NCI-H2196 treated with DMSO at 0.1 percent for 48 hours (cell line): ENCODE data around the gene KIF21B.
"Not testable (repeated sequence)": the region's sequence is repeated elsewhere in the genome, so short reads cannot be mapped to it uniquely, and the experiment has no call there.

ENCODE experiments used
- DNase-seq: peaks from one replicate; lab custom pipeline; 2025; ENCODE audit not compliant: unreplicated experiment; lab: John Stamatoyannopoulos, UW

KIF21B gene

GRCh38 chr1:200972985-200973742 lies 50.4 kb downstream of the KIF21B start:
- no peak for DNase-seq

- peak; percentile 26 for DNase-seq
Measured at GRCh38 chr1:200971955-200972711, 51.4 kb downstream of the KIF21B start.

GRCh38 chr1:200971428-200971903 lies 52.0 kb downstream of the KIF21B start:
- no peak for DNase-seq

- no peak for DNase-seq
Measured at GRCh38 chr1:200970771-200971427, 52.6 kb downstream of the KIF21B start.

GRCh38 chr1:200969726-200970561 lies 53.6 kb downstream of the KIF21B start:
- DNase-seq = no peak

GRCh38 chr1:200968469-200969410 lies 54.8 kb downstream of the KIF21B start:
- no peak for DNase-seq

- no peak for DNase-seq
Measured at GRCh38 chr1:200967693-200968468, 55.6 kb downstream of the KIF21B start.

- DNase-seq = no peak
Measured at GRCh38 chr1:200966934-200967333, 56.6 kb downstream of the KIF21B start.

- DNase-seq = no peak
Measured at GRCh38 chr1:200965111-200965805, 58.3 kb downstream of the KIF21B start.

GRCh38 chr1:200963888-200964287 lies 59.6 kb downstream of the KIF21B start:
- DNase-seq = not testable (repeated sequence)

- DNase-seq = no peak
Measured at GRCh38 chr1:200963076-200963475, 60.4 kb downstream of the KIF21B start.

- no peak for DNase-seq
Measured at GRCh38 chr1:200962631-200963030, 60.9 kb downstream of the KIF21B start.

GRCh38 chr1:200962151-200962550 lies 61.4 kb downstream of the KIF21B start:
- not testable (repeated sequence) for DNase-seq

- DNase-seq = no peak
Measured at GRCh38 chr1:200960948-200961340, 62.6 kb downstream of the KIF21B start.

GRCh38 chr1:200960236-200960947 lies 63.1 kb downstream of the KIF21B start:
- no peak for DNase-seq

GRCh38 chr1:200959411-200959921 lies 64.0 kb downstream of the KIF21B start:
- no peak for DNase-seq

GRCh38 chr1:200958597-200958996 lies 64.9 kb downstream of the KIF21B start:
- DNase-seq = no peak
